Measurements from ENCODE around the gene ACSS1. TPM values are rescaled to one million over a fixed set of nuclear protein-coding genes. Genes with fewer than 3 reads are reported as not detected.

The ACSS1 gene
- total RNA-seq, 1 donor from 2014 or later: 19.5 TPM

GRCh38 chr20:24993337-24994185, 64.4 kb downstream of the ACSS1 start:
- Histone ChIP-seq H3K4me1 (peaks cover 0 to 17% of the 10 kb centered on the region in 2 donors), H3K27ac (peak overlapping the region; percentile 96 to 99), H3K4me3 (peak overlapping the region; percentile 83 to 92), H3K9me3 (no peaks in the 10 kb centered on the region), H3K27me3 (no peaks in the 10 kb centered on the region), H3K36me3 (no peaks in the 10 kb centered on the region)
- peak in 2 of 3 experiments; percentile 40 to 53 for TF ChIP-seq CTCF (IDR thresholded peaks at IDR 0.05)
- DNase-seq (ENCODE audit: low spot score in 2 of 2): peak in 1 of 2 donors; percentile 28
- intact Hi-C loops (cut with DNase I): loop anchor here (1.0 to 10.0 kb wide), 9 partner anchors 186 to 1639 kb away; partner anchors contain the start of genes ABHD12, CST3, ENTPD6 and NXT1

GRCh38 chr20:24992487-24993205, 65.3 kb downstream of the ACSS1 start, which contains the start of gene APMAP:
Gene APMAP, minus strand, starts transcription at chr20:24992751. Its CDS starts 63 bp downstream, at chr20:24992688.
- no peaks in the 10 kb centered on the region for H3K9me3 ChIP-seq
- intact Hi-C loops (cut with DNase I): loop anchor here (1.0 to 10.0 kb wide), 8 partner anchors 144 to 1638 kb away; partner anchors contain the start of genes ABHD12, CST3, ENTPD6 and NXT1
- TF ChIP-seq CTCF (IDR thresholded peaks at IDR 0.05): no peak
- DNase-seq (ENCODE audit: low spot score in 2 of 2): peak; percentile 81 to 97
- H3K4me3 ChIP-seq: peak within 1 kb of the TSS; percentile 83 to 92
- H3K27ac ChIP-seq: peak within 1 kb of the TSS; percentile 96 to 99
- no peaks in the 10 kb centered on the region for H3K36me3 ChIP-seq
- H3K27me3 ChIP-seq: no peaks in the 10 kb centered on the region
- peaks cover 0 to 17% of the 10 kb centered on the region in 2 donors for H3K4me1 ChIP-seq

- H3K4me3 ChIP-seq: peak overlapping the region; percentile 83 to 92
- no peaks in the 10 kb centered on the region for H3K27me3 ChIP-seq
- peak overlapping the region; percentile 96 to 99 for H3K27ac ChIP-seq
- intact Hi-C loops (cut with DNase I): loop anchor here (1.0 to 10.0 kb wide), 8 partner anchors 144 to 1637 kb away; partner anchors contain the start of genes ABHD12, CST3, ENTPD6 and NXT1
- no peaks in the 10 kb centered on the region for H3K36me3 ChIP-seq
- no peak for TF ChIP-seq CTCF (IDR thresholded peaks at IDR 0.05)
- peak in 1 of 2 donors; percentile 65 for DNase-seq (ENCODE audit: low spot score in 2 of 2)
- H3K4me1 ChIP-seq: peaks cover 0 to 17% of the 10 kb centered on the region in 2 donors
- H3K9me3 ChIP-seq: no peaks in the 10 kb centered on the region
Observed at GRCh38 chr20:24991897-24992486, 65.9 kb downstream of the ACSS1 start.

- no peak overlapping the region for H3K27ac ChIP-seq
- H3K27me3 ChIP-seq: no peaks in the 10 kb centered on the region
- H3K9me3 ChIP-seq: no peaks in the 10 kb centered on the region
- intact Hi-C loops (cut with DNase I): loop anchor here (5.0 to 10.0 kb wide), 4 partner anchors 206 to 1636 kb away; partner anchors contain the start of genes CST3, ENTPD6, NXT1 and ZNF337
- H3K4me3 ChIP-seq: peak overlapping the region in 1 of 2 donors; percentile 83
- H3K36me3 ChIP-seq: no peaks in the 10 kb centered on the region
- no peak for TF ChIP-seq CTCF (IDR thresholded peaks at IDR 0.05)
- peaks cover 0 to 17% of the 10 kb centered on the region in 2 donors for H3K4me1 ChIP-seq
- DNase-seq (ENCODE audit: low spot score in 2 of 2): peak in 1 of 2 donors; percentile 50
Observed at GRCh38 chr20:24990810-24991252, 67.1 kb downstream of the ACSS1 start.

- DNase-seq (ENCODE audit: low spot score in 2 of 2): peak in 1 of 2 donors; percentile 46
- Histone ChIP-seq H3K9me3 (no peaks in the 10 kb centered on the region), H3K36me3 (no peaks in the 10 kb centered on the region), H3K27me3 (no peaks in the 10 kb centered on the region), H3K4me1 (peaks cover 0 to 10% of the 10 kb centered on the region in 2 donors), H3K27ac (no peak overlapping the region), H3K4me3 (no peak overlapping the region)
- intact Hi-C loops (cut with DNase I): no loop called here
- no peak for TF ChIP-seq CTCF (IDR thresholded peaks at IDR 0.05)
Observed at GRCh38 chr20:24989162-24989561, 68.8 kb downstream of the ACSS1 start.

Data from ascending aorta (tissue), 2 donors.